HG02870 (cell line): ENCODE data around the gene ZNF285.
"Not testable (repeated sequence)": the region's sequence is repeated elsewhere in the genome, so short reads cannot be mapped to it uniquely, and the experiment has no call there.

Experiments used
- ATAC-seq: cut with Tn5 transposase; IDR thresholded peaks from one replicate; pipeline ENCODE4 v1.9.1; 2021; ENCODE audit warnings: mild to moderate bottlenecking, moderate library complexity; ENCODE audit not compliant: unreplicated experiment

ZNF285 gene

DNA sequence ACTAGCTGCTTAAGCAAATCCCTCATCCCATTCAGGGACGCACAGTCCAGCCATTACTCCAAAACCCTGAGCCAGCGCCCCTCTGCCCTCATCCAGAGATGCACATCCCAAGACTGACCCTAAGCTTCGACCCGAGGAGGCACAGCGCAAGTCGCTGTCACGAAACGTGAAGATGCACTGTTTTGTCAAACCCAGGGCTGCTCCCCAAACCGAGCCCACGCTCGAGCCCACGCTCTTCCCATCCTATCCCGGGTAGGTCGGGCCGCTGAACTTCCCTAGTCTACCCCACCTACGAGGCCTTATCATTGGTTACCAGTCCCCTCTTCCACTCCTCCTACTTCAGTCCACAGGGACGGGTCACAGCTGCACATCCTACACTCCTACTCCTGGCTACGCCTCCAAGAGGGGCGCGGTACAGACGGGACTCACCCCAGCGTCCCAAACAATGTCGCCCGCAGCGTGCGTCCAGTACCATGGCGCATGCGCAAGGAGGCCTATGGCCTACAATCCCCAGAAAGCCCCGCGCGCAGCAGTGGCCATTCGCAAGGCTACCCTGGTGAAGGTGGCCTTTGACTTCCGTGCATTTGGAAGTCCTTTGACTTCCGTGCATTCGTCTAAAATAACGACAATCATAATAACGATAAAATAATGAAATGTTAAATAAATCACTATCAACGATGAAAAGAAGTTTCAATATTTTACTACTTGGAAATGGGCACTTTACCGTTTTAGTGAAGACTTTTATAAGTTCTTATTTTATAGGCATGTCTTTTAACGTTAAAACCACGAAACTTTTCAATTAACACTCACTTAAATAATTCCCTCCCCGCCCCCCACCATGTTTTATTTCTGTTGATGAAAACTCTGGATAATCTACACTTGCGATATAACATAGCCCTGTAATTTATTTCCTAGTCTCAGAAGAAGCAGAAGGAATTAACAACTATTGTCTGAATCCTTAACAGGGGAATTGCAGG, at the start of gene ZNF285:
Gene ZNF285, minus strand, starts transcription at position 470 of the 977 bp plus-strand sequence. CDS start 4,395 bp downstream, outside the sequence.
- ATAC-seq, result no peak

DNA sequence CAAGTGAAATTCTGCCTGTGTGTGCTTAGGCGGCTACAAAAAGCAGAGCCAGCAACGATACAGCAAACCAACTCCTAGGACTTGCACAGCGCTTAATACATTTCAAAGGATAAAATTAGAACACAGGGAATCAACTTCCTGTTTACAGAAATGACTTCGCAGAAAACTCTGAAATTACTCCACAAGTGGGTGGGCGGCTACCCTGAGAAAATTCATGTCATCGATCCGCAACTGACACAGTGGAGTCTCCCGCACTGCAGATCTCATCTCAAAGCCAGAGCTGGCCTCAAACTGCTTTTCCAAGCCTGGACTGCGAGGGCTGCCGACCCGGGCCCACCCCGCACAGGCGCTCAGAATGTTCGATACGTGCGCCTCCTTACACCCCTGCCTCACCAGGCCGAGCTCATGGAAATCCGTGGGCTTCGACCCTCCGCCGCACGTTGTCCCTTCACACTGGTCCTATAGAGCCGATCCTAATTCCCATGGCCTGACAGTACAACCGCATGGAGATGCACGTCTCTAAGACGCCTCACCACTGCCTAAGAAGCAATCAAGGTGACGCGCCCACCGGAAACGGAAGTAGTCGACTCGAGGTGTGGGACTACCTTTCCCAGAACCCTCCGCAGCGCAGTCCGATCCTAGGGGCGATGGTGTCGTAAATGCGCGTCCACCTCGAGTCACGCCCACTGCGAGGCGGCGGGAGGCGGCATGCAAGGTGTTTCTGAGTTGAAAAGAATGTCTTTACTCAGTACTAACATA, 46.7 kb upstream of the ZNF285 start, which contains the start of gene ZNF229:
Gene ZNF229, minus strand, starts transcription at position 557 of the 759 bp plus-strand sequence. CDS start 5,625 bp downstream, outside the sequence.
- ATAC-seq, result no peak

DNA sequence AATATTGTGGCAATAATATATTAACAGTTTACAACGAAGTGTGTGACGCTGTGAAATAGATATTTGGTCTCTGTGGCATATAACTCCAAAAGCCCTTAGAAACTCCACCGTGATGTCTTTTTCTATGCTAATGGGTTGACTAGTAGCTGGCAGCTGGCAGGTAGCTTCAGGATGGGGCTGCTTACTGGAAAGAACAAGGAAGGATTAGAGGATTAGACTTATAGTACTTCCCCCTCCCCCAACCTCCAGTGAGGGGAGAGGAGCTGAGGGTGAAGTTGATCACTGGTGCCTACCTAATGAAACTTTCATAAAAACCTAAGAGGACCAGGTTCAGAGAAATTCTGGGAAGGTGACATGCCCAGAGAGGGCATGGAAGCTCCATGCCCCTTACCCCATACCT, 37.0 kb upstream of the ZNF285 start:
- no peak for ATAC-seq

DNA sequence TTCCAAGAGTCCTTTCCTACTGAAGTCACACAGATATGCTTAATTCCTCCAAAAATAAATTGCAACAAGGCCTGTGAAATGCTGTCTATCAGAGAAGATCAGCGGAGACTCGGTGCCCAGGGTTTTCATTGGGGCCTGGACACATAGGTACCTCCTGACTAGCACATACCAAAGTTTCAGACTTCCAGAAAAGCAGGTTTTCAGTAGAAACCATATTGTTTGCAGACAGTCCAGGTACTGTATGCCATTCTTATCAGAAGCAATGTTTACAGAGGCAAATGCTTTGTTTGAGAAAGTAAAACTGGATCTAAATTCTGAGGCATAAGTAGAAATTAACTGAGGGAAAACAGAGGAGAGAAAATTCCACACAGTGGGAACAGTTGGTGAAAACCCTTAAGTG, 34.0 kb upstream of the ZNF285 start:
- ATAC-seq, result no peak

DNA sequence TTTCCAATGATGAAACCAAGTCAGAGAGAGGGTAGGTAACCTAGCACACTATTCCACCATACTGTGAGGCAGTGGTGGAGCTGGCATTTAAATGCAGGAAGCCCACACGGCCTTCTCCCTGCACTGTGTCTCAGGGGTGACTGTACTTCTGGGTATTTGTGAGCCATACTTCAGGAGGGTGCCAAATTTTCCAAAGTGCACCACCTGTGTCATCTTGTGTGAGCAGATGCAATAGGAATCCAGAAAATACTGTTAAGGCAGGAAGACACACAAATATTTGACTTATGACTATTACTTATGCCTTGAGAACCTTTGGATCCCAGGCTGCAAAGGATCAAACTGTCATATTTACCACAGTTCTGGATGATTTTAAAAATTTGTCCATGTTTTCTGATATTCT, 29.5 kb upstream of the ZNF285 start:
- no peak for ATAC-seq

DNA sequence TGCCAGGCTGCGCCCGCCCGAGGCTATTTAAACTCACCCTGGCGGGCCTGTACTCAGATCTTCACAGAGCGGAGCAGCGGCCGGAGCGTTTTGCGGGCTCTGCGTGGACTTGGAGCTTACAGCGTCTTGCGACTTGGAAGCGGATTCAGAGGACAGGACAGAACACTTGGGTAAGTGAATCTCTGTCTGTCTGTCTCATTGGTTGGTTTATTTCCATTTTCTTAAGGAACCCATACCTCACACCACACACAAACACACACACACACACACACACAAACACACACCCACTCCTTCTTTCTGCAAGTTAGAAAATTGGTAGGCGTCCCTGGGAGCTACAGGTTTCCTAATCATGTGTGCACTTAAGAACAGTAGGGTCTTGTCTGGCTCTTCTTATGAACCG, 14.1 kb upstream of the ZNF285 start:
- ATAC-seq, result not testable (repeated sequence)

DNA sequence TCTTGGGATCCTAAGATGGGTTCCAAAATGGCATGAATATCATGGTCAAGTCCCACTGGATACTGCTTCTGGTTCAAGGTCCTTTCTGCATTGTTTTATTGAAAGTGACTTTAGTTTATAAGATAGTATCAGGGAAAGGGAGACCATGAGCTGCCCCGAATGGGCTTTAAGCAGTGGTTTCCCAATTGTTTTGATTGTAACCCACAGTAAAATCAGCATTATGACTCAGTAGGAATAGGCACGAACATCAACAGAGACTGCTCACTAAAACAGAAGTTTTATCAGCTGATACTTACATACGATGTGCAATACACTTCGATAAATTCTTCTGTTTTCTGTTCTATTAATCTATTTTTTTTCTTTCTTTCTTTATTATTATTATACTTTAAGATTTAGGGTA, 12.1 kb downstream of the ZNF285 start:
- ATAC-seq, result not testable (repeated sequence)

DNA sequence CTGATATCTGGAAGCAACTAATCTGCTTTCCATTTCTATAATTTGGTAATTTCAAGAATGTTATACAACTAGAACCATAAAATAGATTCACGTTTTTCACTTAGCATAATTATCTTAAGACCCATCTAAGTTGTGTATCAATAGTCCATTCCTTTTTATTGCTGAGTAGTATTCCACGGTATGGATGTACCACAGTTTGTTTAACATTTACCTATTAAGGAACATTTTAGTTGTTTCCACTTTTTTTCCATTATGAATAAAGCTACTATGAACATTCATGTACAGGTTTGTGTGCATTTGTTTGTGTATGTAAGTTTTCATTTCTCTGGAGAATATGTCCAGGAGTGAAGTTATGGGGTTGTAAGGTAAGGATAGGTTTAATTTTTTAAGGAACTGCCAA, 26.6 kb downstream of the ZNF285 start:
- ATAC-seq, result no peak

DNA sequence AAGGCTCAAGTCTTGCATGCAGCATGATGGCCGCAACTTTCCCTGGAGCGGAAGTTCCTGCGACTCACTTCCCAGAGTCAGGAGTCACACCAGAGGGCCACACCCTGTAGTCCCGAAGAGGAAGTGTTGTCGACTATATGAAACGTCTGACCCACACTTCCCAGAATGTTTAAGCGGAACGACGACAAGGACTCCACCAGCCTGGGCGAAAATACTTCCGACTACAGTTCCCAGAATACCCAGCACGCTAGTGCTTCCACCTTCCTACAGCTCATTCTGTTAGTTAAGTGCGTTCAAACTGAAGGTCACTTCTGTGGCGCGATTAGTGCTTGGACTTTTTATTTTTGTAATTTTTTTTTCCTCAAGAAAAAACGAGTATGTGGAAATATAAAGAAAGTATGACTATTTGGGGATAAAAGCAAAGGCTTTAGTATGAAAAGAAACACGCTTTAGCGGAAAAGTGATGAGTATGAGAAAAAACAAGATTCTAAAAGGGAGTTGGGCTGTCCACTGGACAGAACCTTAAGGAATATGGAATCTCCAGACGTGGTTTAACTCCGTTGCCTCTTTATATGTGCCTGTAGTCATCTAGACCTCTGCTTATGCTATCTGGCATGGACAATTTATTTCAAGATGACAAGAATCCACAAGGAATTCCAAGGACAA, 29.5 kb downstream of the ZNF285 start:
- ATAC-seq, result no peak

DNA sequence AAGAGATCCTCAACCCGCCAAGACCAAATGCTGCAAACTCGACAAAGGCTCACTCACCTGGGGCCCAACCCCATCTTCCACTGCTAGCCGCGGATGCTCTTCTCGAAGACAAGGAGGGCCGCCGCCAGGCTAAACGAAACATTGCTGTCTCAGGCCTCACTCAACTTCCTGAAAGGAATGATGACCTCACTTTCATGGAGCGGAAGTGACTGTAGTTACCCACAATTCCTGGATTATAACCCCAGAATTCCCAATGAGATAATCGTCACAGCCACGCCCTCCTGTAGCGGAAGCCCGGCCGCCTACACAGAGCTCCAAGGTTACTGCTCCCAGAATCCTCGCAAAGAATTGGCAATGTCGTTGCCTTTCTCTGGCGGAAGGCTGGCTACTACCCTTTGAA, 34.4 kb downstream of the ZNF285 start:
- no peak for ATAC-seq

DNA sequence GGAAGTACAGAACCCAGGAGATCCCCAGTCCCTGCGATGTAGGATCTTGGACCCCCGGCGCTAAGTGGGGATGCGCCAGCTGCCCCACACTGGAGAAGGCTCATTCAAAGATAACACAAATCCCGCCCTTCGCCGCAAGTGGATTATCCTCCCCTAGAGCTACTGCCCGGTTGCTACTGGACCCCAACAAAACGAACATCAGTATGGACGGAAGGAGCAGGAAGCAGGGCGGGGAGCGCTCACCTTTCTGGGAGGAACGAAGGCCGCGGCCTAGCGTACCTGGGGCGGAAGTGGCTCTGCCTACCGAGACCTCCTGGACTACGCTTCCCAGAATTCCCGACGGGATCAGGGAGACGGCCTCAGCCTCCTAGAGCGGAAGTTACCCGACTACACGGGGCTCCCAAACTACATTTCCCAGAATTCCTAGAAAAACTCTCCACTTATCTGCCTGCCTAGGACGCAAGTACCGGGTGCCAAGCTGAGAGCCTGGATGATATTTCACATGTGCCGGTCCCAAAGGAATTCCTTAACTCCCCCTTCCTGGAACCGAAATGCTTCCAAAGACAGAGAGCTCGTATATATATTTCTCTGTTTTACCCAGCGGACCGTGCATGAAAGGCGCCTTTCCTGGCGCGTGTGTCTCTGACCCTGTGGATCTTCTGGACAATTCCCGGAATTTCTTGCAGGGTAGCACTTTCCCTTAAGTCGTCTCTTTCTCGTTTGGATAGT, 44.9 kb downstream of the ZNF285 start, which contains the start of gene ZNF112:
Gene ZNF112, minus strand, starts transcription at position 298 of the 729 bp plus-strand sequence. CDS start 16,141 bp downstream, outside the sequence.
- ATAC-seq, result no peak

DNA sequence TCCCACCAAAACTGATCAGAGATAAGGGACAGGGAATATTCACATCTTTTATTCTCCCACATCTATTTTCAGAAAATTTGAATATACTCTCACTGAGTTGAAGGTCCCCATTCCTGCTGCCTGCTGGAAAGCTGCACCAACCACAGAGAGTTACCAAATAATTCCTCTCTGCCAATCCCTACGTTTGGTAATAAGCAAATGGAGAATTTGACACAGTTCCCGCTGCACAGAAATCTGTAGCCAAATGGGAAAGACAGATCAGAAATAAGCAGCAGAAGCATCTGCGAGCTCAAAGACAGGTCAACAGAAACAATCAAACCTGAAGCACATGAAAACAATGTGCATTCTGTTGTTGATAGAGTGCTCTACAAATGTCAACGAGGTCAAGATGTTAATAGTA, 54.9 kb downstream of the ZNF285 start:
- no peak for ATAC-seq

DNA sequence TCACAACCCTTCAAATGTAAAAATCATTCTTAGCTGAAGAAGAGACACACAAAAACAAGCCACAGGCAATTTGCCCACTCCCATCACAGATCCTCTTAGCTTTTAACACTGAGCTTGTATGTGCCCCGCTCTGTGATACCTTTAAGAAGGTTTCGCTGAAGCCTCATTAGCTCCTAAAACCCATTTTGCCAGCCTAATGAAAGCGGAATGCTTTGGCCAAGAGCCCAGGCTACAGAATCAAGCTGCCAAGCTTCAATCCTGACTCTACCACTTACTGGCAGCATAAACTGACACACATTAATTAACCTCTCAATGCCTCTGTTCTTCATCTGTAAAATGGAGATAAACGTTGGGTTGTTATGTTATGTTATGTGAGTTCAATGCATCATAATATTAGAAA, 55.4 kb downstream of the ZNF285 start:
- ATAC-seq, result no peak

DNA sequence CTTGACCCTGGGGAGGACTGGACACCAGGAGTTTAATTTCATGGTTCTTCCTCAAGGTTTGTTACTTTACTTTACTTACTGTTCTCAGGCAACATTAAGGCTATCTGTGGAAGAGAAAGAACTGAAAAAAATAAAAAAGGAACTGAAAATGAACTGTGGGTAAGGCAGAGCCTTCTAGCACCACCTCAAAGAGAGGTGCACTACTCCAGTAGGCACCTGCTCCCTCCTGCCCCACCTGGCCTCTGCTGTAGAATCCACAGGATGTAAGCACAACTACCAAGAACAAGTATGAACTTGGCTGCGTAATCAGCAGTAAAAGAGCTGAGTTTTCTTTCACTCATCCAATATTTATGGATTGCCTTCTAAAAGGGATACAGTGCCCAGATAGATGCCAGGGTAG, 57.2 kb downstream of the ZNF285 start:
- no peak for ATAC-seq

DNA sequence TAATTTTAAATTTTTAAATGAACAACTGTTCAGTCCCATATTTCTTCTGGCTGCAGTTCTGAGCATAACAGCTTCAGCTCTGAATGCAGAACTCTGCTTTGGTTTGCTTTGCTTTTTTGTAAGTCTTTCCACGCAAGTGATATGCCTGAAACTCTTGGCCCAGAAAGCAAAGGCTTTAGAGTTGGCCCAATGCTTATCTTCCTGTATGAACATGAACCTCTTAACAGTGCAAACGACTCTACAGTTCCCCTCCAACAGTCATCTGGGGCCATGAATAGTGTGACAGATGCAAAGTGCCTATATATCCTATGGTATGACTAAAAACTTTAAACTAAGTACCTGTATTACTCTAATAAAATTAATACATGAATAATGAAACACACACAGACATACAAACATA, 59.6 kb downstream of the ZNF285 start:
- no peak for ATAC-seq

DNA sequence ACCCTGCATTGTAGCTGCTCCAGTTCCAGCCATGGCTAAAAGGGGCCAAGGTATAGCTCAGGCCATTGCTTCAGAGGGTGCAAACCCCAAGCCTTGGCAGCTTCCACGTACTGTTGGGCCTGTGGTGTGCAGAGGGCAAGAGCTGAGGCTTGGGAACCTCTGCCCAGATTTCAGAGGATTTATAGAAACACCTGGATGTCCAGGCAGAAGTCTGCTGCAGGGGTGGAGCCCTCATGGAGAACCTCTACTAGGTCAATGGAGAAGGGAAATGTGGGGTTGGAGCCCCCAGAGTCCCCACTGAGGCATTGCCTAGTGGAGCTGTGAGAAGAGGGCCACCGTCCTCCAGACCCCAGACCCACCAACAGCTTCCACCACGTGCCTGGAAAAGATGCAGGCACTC, 66.8 kb downstream of the ZNF285 start:
- not testable (repeated sequence) for ATAC-seq
